ENCODE measurements around the gene RGS3.

Gene RGS3

DNA sequence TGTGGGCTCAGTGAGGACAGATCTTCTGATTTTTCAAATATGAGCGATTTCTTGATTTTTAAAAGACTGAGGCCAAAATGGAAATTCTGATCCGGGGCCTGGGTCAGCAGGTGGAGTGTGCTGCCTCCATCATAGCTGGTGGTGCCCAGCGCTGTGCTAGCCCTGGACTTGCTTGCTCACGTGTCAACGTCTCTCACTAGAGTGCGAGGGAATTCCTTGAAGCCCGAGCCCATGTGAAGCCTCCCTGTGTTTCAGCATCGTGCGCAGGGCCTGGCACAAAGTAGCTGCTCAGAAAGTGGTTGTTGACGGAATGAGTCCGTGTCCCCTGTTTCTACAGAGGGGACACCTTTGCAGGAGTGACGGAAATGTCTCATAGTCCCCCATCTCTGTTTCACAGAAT is 50.5 kb downstream of the RGS3 start:
- no peak overlapping the region for H3K4me3 ChIP-seq (ENCODE audit: low read depth, low read length)
- DNase-seq (ENCODE audit: low read depth): no peak
- TF ChIP-seq, protein P1, sequence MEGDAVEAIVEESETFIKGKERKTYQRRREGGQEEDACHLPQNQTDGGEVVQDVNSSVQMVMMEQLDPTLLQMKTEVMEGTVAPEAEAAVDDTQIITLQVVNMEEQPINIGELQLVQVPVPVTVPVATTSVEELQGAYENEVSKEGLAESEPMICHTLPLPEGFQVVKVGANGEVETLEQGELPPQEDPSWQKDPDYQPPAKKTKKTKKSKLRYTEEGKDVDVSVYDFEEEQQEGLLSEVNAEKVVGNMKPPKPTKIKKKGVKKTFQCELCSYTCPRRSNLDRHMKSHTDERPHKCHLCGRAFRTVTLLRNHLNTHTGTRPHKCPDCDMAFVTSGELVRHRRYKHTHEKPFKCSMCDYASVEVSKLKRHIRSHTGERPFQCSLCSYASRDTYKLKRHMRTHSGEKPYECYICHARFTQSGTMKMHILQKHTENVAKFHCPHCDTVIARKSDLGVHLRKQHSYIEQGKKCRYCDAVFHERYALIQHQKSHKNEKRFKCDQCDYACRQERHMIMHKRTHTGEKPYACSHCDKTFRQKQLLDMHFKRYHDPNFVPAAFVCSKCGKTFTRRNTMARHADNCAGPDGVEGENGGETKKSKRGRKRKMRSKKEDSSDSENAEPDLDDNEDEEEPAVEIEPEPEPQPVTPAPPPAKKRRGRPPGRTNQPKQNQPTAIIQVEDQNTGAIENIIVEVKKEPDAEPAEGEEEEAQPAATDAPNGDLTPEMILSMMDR (conservative IDR thresholded peaks at IDR 0.05; ENCODE audit: low read depth, low read length): no peak

DNA sequence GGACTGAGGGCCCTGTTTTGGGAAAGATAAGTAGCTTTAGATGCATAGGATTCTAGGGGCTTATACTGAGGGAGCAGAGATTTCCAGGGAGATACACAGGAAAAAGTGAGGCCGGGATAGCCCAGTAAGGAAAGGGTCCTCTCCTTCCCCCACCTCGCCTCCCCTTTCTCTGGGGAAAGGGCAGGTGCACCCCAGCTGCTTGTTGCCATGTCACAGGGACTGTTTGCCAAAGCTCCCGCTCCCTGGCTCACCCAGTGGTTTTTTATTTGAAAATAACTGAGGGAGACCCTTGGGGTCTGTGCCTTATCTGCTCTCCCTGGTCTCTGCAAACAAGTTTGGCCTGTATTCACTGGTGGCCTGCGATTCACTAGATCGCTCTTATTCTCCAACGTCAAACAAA is 51.2 kb downstream of the RGS3 start:
- TF ChIP-seq, protein P1 (conservative IDR thresholded peaks at IDR 0.05; ENCODE audit: low read depth, low read length): no peak
- H3K4me3 ChIP-seq (ENCODE audit: low read depth, low read length): no peak overlapping the region
- no peak for DNase-seq (ENCODE audit: low read depth)

DNA sequence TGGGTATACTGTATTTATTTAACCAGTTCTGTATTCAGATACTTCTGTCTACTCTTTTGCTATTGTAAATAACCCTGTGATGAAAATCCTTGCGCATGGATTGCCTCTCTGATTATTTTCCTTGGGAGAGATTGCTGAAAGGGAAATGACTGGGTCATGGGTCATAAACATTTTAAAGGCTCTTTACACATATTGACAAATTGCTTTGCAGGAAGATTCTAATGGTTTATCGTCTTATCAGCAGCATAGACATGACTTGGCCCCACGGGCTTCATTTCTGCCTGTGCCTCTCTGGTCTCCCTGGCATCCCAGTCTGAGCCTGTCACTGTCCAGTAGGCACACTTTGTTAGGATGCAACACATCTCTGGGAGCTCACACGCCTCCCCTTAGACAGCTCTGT is 52.3 kb downstream of the RGS3 start:
- no peak overlapping the region for H3K4me3 ChIP-seq (ENCODE audit: low read depth, low read length)
- TF ChIP-seq, protein P1 (conservative IDR thresholded peaks at IDR 0.05; ENCODE audit: low read depth, low read length): no peak
- no peak for DNase-seq (ENCODE audit: low read depth)

DNA sequence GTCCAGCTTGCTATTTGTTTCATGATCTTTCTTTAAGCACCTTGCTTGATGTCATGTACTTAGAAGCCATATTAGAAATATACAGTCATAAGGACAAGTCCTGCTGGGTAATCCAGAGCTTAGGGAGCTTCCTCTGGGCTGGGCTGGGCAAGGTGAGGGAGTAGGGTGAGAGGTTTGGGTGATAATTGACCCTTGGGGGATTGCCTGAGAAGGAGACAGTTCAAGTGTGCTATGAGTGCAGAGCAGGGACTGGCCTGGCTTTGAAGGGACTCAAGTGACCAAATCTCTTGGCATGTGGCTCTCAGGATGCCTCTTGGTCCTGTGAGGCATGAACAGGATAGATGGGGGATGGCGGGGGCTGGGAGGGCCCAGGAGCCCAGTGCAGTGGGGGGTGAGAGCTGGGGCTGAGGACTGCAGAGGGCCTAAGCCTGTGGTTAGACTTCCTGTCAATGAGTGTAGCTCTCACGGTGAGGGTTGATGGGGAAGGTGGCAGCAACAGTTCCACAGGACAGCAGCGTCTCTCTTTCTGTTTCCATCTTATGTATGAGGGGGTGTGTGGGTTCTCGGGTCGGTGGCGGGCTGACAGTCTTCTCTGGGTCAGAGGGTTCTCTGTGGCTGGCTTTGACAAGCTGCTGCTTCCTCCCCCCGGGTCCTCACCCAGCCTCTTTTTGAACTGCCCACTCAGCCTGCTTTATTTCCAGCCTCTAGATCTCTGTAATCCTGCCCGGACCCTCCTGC is 53.5 kb downstream of the RGS3 start:
- no peak overlapping the region for H3K4me3 ChIP-seq (ENCODE audit: low read depth, low read length)
- TF ChIP-seq, protein P1 (conservative IDR thresholded peaks at IDR 0.05; ENCODE audit: low read depth, low read length): no peak
- peak; percentile 21 for DNase-seq (ENCODE audit: low read depth)

DNA sequence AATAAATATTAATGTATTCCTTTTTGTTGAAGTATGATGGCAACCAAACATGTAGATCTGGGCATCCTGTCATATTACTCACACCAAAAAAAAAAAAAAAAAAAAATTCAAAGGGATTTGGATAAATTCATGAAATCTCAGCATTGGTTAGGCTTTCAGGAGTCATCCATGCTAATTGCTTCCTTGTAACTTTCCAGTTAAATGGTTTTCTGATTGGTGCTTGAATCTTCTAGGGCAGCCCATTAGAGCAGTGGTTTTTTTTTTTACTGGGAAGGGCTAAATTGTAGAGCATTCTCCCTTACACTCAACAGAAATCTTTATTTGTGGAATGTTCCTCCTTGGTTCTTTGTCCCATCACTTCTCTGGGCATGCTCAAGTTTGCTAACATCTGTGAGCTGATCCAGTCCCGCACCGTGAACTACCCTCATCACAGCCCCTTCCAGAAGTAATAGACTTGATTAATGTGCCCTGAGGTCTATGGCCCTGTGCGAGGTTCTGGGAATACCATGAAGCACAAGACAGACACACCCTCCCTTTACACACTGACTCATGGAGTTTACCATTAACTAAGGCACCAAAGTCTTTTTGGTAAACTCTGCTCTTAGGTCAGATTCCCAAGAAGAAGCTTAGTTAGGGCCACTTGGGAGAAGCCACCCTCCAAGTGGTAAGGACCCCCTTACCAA is 56.0 kb downstream of the RGS3 start:
- no peak for DNase-seq (ENCODE audit: low read depth)
- no peak overlapping the region for H3K4me3 ChIP-seq (ENCODE audit: low read depth, low read length)
- TF ChIP-seq, protein P1 (conservative IDR thresholded peaks at IDR 0.05; ENCODE audit: low read depth, low read length): no peak

DNA sequence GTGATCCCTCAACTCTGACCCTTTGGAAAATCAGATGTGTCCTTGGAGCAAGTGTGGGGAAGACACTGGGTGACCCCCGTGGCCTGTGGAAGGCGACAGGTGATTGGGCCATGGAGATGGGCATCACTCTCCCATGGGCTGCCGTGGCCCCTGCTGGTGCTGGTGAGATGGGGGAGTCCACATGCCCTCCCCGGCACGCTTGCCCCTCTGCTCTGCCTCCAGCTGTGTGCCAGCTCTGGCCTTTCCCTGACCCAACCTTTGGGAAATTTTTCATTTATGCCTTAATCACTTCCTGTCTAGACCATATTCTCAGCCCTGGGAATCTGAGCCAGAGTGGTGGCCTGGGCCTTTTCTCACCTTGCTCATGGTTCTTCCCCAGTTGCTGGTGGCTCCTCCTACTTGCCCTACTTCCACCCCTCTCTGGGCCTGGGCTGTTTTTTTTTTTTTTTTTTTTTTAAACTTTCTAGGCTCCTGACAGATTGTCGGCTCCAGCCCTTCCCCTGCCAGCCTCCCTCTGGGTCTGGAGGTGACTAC is 56.6 kb downstream of the RGS3 start:
- no peak for DNase-seq (ENCODE audit: low read depth)
- H3K4me3 ChIP-seq (ENCODE audit: low read depth, low read length): no peak overlapping the region
- TF ChIP-seq, protein P1 (conservative IDR thresholded peaks at IDR 0.05; ENCODE audit: low read depth, low read length): no peak

Measured in choroid plexus epithelial cell (primary cell).